Thyroid gland (tissue), 4 donors: ENCODE results near the gene DAPK1.

Source experiments
- POLR2A ChIP-seq, 2 donors: fragments of 450-650 bp; IDR thresholded peaks; one replicate each; pipeline ENCODE4 v1.6.1; 2017; ENCODE audit warnings: antibody characterized with exemption in 2 of 2, mild to moderate bottlenecking in 2 of 2, moderate library complexity in 1 of 2
- TF ChIP-seq, protein P1 (sequence below), 6 experiments: fragments of 200-600 bp in 3 of 6; fragments of 450-650 bp in 3 of 6; sonication (generic) in 3 of 6; IDR thresholded peaks; one replicate each; pipeline ENCODE4 v1.5.1; 2016 to 2019; ENCODE audit warnings: antibody characterized with exemption in 6 of 6, mild to moderate bottlenecking in 2 of 6, inconsistent platforms in 1 of 6, moderate library complexity in 1 of 6

DNA sequence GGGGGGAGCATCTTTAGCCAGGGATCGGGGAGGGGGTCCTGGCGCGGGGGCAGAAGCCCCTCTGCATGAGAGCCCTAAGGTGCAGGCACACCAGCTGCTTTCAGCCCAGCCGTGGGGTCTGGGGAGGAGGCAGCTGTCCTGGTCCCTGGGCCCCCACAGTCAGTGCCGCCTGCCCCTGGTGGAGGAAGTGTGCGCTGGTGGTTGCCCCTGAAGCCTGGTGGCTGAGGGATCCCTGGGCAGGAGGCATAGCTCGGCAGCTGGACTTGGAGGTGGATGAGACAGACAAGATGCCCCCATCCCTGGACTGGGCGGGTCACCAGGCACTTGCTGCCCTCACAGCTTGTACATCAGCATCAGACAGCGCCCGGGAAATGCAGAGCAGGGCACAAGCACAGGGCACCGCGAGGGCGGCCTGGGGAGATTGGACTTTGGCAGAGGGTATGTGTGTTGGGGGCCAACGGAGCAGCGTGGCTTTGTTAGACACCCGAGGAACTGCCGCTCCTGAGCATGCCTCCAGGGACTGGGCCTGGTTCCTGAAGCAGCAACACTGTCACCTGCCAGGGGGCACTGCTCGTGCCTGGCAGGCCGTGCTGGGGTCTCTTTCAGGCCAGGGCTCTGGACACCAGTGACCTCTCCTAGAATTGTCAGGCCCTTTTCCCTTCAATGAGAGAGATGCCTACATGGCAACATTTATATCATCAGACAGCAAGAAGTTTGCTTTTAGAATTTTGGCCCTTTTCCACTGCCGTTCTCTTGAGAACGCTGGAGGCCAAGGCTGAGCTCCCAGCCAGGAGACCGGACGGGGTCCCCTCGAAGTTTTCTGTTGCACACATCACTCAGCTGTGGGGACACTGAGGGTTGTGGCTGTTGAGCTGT is 186.3 kb downstream of the DAPK1 start:
- TF ChIP-seq, protein P1, sequence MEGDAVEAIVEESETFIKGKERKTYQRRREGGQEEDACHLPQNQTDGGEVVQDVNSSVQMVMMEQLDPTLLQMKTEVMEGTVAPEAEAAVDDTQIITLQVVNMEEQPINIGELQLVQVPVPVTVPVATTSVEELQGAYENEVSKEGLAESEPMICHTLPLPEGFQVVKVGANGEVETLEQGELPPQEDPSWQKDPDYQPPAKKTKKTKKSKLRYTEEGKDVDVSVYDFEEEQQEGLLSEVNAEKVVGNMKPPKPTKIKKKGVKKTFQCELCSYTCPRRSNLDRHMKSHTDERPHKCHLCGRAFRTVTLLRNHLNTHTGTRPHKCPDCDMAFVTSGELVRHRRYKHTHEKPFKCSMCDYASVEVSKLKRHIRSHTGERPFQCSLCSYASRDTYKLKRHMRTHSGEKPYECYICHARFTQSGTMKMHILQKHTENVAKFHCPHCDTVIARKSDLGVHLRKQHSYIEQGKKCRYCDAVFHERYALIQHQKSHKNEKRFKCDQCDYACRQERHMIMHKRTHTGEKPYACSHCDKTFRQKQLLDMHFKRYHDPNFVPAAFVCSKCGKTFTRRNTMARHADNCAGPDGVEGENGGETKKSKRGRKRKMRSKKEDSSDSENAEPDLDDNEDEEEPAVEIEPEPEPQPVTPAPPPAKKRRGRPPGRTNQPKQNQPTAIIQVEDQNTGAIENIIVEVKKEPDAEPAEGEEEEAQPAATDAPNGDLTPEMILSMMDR (IDR thresholded peaks at IDR 0.05) = no peak
- TF ChIP-seq POLR2A (IDR thresholded peaks at IDR 0.05) = no peak
